ENCODE measurements around the gene PRKAB2. TPM values are rescaled to one million over a fixed set of nuclear protein-coding genes. Genes with fewer than 3 reads are reported as not detected.
"Not testable (repeated sequence)": the region's sequence is repeated elsewhere in the genome, so short reads cannot be mapped to it uniquely, and the experiment has no call there.

PRKAB2 gene
- total RNA-seq, 4 donors from 2014 or later: 20.9 to 45.6 (median 27.3) TPM

DNA sequence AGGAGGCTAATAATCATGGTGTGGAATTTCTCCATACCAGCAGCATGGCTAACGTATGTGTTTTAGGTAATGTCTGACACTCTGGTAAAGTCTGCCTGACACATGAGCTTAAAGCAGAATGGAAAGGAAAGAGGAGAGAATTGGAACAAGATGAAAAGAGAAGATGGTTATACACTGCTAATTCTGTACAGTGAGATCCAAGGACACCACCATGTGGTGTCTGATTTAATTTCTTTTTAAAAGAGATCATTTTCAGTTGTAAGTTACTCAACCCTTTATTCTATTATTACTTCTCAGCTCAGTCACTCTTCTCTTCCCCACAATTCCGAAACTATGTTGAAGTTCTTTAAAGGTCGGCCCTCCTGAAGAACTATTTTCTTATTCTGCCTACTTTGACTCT lies 15.6 kb downstream of the PRKAB2 start:
- no peaks in the 10 kb centered on the region for H3K9me3 ChIP-seq
- H3K4me3 ChIP-seq: no peak overlapping the region
- no peaks in the 10 kb centered on the region for H3K27me3 ChIP-seq
- H3K27ac ChIP-seq: no peak overlapping the region
- in situ Hi-C loops (cut with MboI; ENCODE audit: low pct_ligation_motif_present in 1 of 4, low pct_unique_long_range_greater_than_20kb in 1 of 4, low sequenced_read_pairs in 3 of 4) (no loop called here), intact Hi-C loops (cut with DNase I; ENCODE audit: low total_unique reads) (no loop called here)
- TF ChIP-seq POLR2AphosphoS5 (IDR thresholded peaks at IDR 0.05): no peak
- H3K36me3 ChIP-seq: peaks cover 0 to 54% (median 21%) of the 10 kb centered on the region in 4 donors
- no peaks in the 10 kb centered on the region for H3K4me1 ChIP-seq
- WGBS, 2 donors (ENCODE audit: low coverage in 1 of 2): 81 to 93% methylated on average over 3 of the region's 3 CpGs
- DNase-seq: no peak

DNA sequence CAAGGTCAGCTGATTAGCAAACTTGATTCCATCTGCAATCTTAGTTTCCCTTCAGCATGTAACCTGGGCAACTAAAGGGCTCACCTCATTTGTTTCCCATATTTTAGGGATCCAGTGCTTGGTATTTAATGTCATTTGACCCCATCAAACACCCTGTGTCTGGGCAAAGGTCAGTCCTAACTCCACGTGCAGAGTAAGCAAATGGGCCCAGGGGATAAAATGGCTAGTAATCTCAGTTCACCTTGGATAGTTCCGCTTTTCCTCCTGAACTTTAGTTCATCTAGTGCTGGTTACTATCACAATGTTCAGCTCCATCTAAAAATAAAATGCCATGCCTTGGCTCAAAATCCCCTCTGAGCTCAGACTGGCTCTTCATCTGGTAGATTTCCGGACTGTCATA lies 19.5 kb downstream of the PRKAB2 start:
- intact Hi-C loops (cut with DNase I; ENCODE audit: low total_unique reads) (no loop called here), in situ Hi-C loops (cut with MboI; ENCODE audit: low pct_ligation_motif_present in 1 of 4, low pct_unique_long_range_greater_than_20kb in 1 of 4, low sequenced_read_pairs in 3 of 4) (no loop called here)
- TF ChIP-seq CTCF (IDR thresholded peaks at IDR 0.05) (no peak), POLR2A (IDR thresholded peaks at IDR 0.05) (no peak), EP300 (IDR thresholded peaks at IDR 0.05; ENCODE audit: low read depth) (no peak), POLR2AphosphoS5 (IDR thresholded peaks at IDR 0.05) (no peak)
- DNase-seq: no peak
- WGBS, 2 donors (ENCODE audit: low coverage in 1 of 2): 82% methylated on average over 3 of the region's 3 CpGs; no CpG with 5 or more reads in 1 of the 2 donors
- peaks cover 0 to 17% (median 1%) of the 10 kb centered on the region in 4 donors for H3K36me3 ChIP-seq
- no peak overlapping the region for H3K4me3 ChIP-seq
- H3K9me3 ChIP-seq: no peaks in the 10 kb centered on the region
- no peak overlapping the region for H3K27ac ChIP-seq
- H3K27me3 ChIP-seq: no peaks in the 10 kb centered on the region
- H3K4me1 ChIP-seq: no peaks in the 10 kb centered on the region

- Histone ChIP-seq H3K4me3 (no peak overlapping the region), H3K27ac (no peak overlapping the region), H3K27me3 (no peaks in the 10 kb centered on the region), H3K4me1 (no peaks in the 10 kb centered on the region), H3K36me3 (peaks cover 0 to 11% (median 0%) of the 10 kb centered on the region in 4 donors), H3K9me3 (no peaks in the 10 kb centered on the region)
- 93 to 100% methylated on average over 1 of the region's 1 CpG for WGBS, 2 donors (ENCODE audit: low coverage in 1 of 2)
- no peak for DNase-seq
- no peak for TF ChIP-seq EP300 (IDR thresholded peaks at IDR 0.05; ENCODE audit: low read depth)
- no peak for TF ChIP-seq CTCF (IDR thresholded peaks at IDR 0.05)
- TF ChIP-seq POLR2AphosphoS5 (IDR thresholded peaks at IDR 0.05): no peak
- no peak for TF ChIP-seq POLR2A (IDR thresholded peaks at IDR 0.05)
- in situ Hi-C loops (cut with MboI; ENCODE audit: low pct_ligation_motif_present in 1 of 4, low pct_unique_long_range_greater_than_20kb in 1 of 4, low sequenced_read_pairs in 3 of 4): no loop called here
- intact Hi-C loops (cut with DNase I; ENCODE audit: low total_unique reads): no loop called here
Observed at GRCh38 chr1:147151244-147151643, 21.0 kb downstream of the PRKAB2 start.

- TF ChIP-seq POLR2AphosphoS5 (IDR thresholded peaks at IDR 0.05) (no peak), EP300 (IDR thresholded peaks at IDR 0.05; ENCODE audit: low read depth) (no peak), CTCF (IDR thresholded peaks at IDR 0.05) (no peak), POLR2A (IDR thresholded peaks at IDR 0.05) (no peak)
- intact Hi-C loops (cut with DNase I; ENCODE audit: low total_unique reads) (no loop called here), in situ Hi-C loops (cut with MboI; ENCODE audit: low pct_ligation_motif_present in 1 of 4, low pct_unique_long_range_greater_than_20kb in 1 of 4, low sequenced_read_pairs in 3 of 4) (no loop called here)
- H3K4me1 ChIP-seq: no peaks in the 10 kb centered on the region
- H3K27ac ChIP-seq: no peak overlapping the region
- H3K9me3 ChIP-seq: no peaks in the 10 kb centered on the region
- H3K36me3 ChIP-seq: no peaks in the 10 kb centered on the region
- DNase-seq: no peak
- peaks cover 14% of the 10 kb centered on the region for H3K27me3 ChIP-seq
- no peak overlapping the region for H3K4me3 ChIP-seq
- 83 to 96% methylated on average over 2 of the region's 2 CpGs for WGBS, 2 donors (ENCODE audit: low coverage in 1 of 2)
Observed at GRCh38 chr1:147142886-147143285, 29.4 kb downstream of the PRKAB2 start.

GRCh38 chr1:147130721-147131120 lies 41.5 kb downstream of the PRKAB2 start:
- in situ Hi-C loops (cut with MboI; ENCODE audit: low pct_ligation_motif_present in 1 of 4, low pct_unique_long_range_greater_than_20kb in 1 of 4, low sequenced_read_pairs in 3 of 4); DNase-seq: not testable (repeated sequence)

More at GRCh38 chr1:147130721-147131120, 41.5 kb downstream of the PRKAB2 start:
- H3K9me3 ChIP-seq; H3K27me3 ChIP-seq; H3K4me1 ChIP-seq; intact Hi-C loops (cut with DNase I; ENCODE audit: low total_unique reads); H3K4me3 ChIP-seq; H3K36me3 ChIP-seq; H3K27ac ChIP-seq: not testable (repeated sequence)
- 52% methylated on average over 1 of the region's 1 CpG; no CpG with 5 or more reads in 1 of the 2 donors for WGBS, 2 donors (ENCODE audit: low coverage in 1 of 2)
